ENCODE data around the gene SLC24A3. TPM values are rescaled to one million over a fixed set of nuclear protein-coding genes. Genes with fewer than 3 reads are reported as not detected.

Gene SLC24A3
- total RNA-seq, 1 experiment from 2014 or later, result 0.14 TPM

GRCh38 chr20:19730706-19731105 lies 518.3 kb downstream of the SLC24A3 start:
- POLR2A ChIA-PET, result no interaction called here
- no peak for TF ChIP-seq CTCF (IDR thresholded peaks at IDR 0.05; ENCODE audit: insufficient read depth in 1 of 2, low read depth in 1 of 2, low read length in 1 of 2, severe bottlenecking in 1 of 2, unreplicated experiment in 1 of 2)
- Mint-ChIP-seq H3K4me1 (ENCODE audit: low read depth, unreplicated experiment) (peaks cover 10% of the 10 kb centered on the region), H3K36me3 (ENCODE audit: insufficient read depth, unreplicated experiment) (no peaks in the 10 kb centered on the region), H3K27ac (ENCODE audit: unreplicated experiment) (no peak overlapping the region), H3K27me3 (ENCODE audit: insufficient read depth, unreplicated experiment) (no peaks in the 10 kb centered on the region), H3K4me3 (ENCODE audit: unreplicated experiment) (no peak overlapping the region), H3K9me3 (ENCODE audit: unreplicated experiment) (no peaks in the 10 kb centered on the region)
- intact Hi-C loops (cut with micrococcal nuclease; ENCODE audit: unreplicated experiment), result no loop called here
- CTCF ChIA-PET, result no interaction called here
- H3K9me3 ChIP-seq, result no peaks in the 10 kb centered on the region
- no peaks in the 10 kb centered on the region for H3K27me3 ChIP-seq (replicated peaks; ENCODE audit: control insufficient read depth, insufficient read depth, low read length)
- DNase-seq, result no peak
- H3K36me3 ChIP-seq (ENCODE audit: control insufficient read depth, insufficient read depth, low read length), result no peaks in the 10 kb centered on the region
- no peak overlapping the region for H3K4me3 ChIP-seq (ENCODE audit: low read depth, low read length)
- BruUV-seq (replicated peaks), result no TSS peak
- H3K4me1 ChIP-seq, result no peaks in the 10 kb centered on the region

DNA sequence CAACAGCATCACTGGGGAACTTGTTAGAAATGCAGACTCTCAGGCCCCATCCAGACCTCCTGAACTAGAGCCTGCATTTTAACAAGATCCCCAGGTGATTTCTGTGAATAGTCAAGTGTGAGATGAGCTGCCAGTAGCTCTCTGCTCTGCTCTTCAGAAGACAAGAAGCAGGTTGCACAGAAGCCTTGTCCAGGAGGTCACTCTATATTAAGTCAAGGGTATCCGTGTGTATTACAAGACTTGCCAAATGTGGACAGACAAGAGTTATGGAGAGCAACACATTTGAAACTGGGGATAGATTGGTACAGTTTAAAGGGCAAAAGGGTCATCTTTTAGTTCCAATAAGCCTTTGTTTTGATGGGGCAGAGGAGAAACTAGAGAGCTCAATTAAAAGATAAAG lies 522.4 kb downstream of the SLC24A3 start:
- POLR2A ChIA-PET, result no interaction called here
- no peak overlapping the region for H3K4me3 Mint-ChIP-seq (ENCODE audit: unreplicated experiment)
- H3K4me3 ChIP-seq (ENCODE audit: low read depth, low read length), result no peak overlapping the region
- no peaks in the 10 kb centered on the region for H3K36me3 Mint-ChIP-seq (ENCODE audit: insufficient read depth, unreplicated experiment)
- intact Hi-C loops (cut with micrococcal nuclease; ENCODE audit: unreplicated experiment), result no loop called here
- no peaks in the 10 kb centered on the region for H3K9me3 Mint-ChIP-seq (ENCODE audit: unreplicated experiment)
- H3K4me1 ChIP-seq, result peaks cover 10% of the 10 kb centered on the region
- no TSS peak for BruUV-seq (replicated peaks)
- no peak for DNase-seq
- H3K9me3 ChIP-seq, result no peaks in the 10 kb centered on the region
- H3K4me1 Mint-ChIP-seq (ENCODE audit: low read depth, unreplicated experiment), result peaks cover 16% of the 10 kb centered on the region
- CTCF ChIA-PET, result no interaction called here
- TF ChIP-seq CTCF (IDR thresholded peaks at IDR 0.05; ENCODE audit: insufficient read depth in 1 of 2, low read depth in 1 of 2, low read length in 1 of 2, severe bottlenecking in 1 of 2, unreplicated experiment in 1 of 2), result no peak
- no peaks in the 10 kb centered on the region; the same call in 1 of the 2 replicates for H3K36me3 ChIP-seq (ENCODE audit: control insufficient read depth, insufficient read depth, low read length)
- H3K27ac Mint-ChIP-seq (ENCODE audit: unreplicated experiment), result no peak overlapping the region
- H3K27me3 Mint-ChIP-seq (ENCODE audit: insufficient read depth, unreplicated experiment), result no peaks in the 10 kb centered on the region
- H3K27me3 ChIP-seq (replicated peaks; ENCODE audit: control insufficient read depth, insufficient read depth, low read length), result no peaks in the 10 kb centered on the region

DNA sequence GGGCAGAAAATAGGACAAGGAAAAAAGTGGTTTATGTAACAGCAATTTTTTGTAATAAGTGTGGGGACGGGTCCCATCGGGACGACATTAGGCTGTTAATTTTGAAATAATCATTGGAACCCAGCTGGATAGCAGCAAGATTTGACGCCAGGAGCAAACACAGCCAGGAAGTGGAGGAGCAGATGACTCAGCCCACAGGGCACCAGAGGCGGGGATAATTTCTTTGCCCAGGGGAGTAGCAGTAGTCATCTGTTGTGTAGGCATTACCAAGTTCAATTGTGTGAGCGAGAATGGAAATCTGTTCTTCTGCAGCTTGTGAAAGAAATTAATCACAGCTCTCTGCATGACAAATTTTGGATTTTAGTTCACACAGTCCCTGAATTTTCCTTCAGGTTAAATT lies 523.0 kb downstream of the SLC24A3 start:
- Histone ChIP-seq H3K36me3 (ENCODE audit: control insufficient read depth, insufficient read depth, low read length) (no peaks in the 10 kb centered on the region; the same call in 1 of the 2 replicates), H3K27me3 (replicated peaks; ENCODE audit: control insufficient read depth, insufficient read depth, low read length) (no peaks in the 10 kb centered on the region), H3K9me3 (no peaks in the 10 kb centered on the region), H3K4me1 (peaks cover 10% of the 10 kb centered on the region), H3K4me3 (ENCODE audit: low read depth, low read length) (no peak overlapping the region)
- no TSS peak for BruUV-seq (replicated peaks)
- ChIA-PET POLR2A (no interaction called here), CTCF (no interaction called here)
- no peak for TF ChIP-seq CTCF (IDR thresholded peaks at IDR 0.05; ENCODE audit: insufficient read depth in 1 of 2, low read depth in 1 of 2, low read length in 1 of 2, severe bottlenecking in 1 of 2, unreplicated experiment in 1 of 2)
- Mint-ChIP-seq H3K4me1 (ENCODE audit: low read depth, unreplicated experiment) (peaks cover 16% of the 10 kb centered on the region), H3K36me3 (ENCODE audit: insufficient read depth, unreplicated experiment) (no peaks in the 10 kb centered on the region), H3K4me3 (ENCODE audit: unreplicated experiment) (no peak overlapping the region), H3K9me3 (ENCODE audit: unreplicated experiment) (no peaks in the 10 kb centered on the region), H3K27me3 (ENCODE audit: insufficient read depth, unreplicated experiment) (no peaks in the 10 kb centered on the region), H3K27ac (ENCODE audit: unreplicated experiment) (peak overlapping the region; percentile 21)
- no peak for DNase-seq
- intact Hi-C loops (cut with micrococcal nuclease; ENCODE audit: unreplicated experiment), result no loop called here
